Mesendoderm (in vitro differentiated cells): ENCODE results near the gene DUT.

ENCODE experiments used
- DNase-seq: peaks from one replicate; pipeline ENCODE4 v3.0.0; 2013
- H2AK5ac ChIP-seq: 2 replicates; pipeline ENCODE4 v1.6.1; 2013; ENCODE audit warnings: low read length, inconsistent platforms
- H2BK120ac ChIP-seq: 2 replicates; pipeline ENCODE4 v1.6.1; 2013; ENCODE audit warnings: low read depth, mild to moderate bottlenecking, low read length, moderate library complexity, mixed read lengths
- H2BK15ac ChIP-seq: replicated peaks from 2 replicates; pipeline ENCODE4 v1.6.1; 2013; ENCODE audit warnings: low read depth, mild to moderate bottlenecking, moderate library complexity
- H2BK5ac ChIP-seq: 2 replicates; pipeline ENCODE4 v1.6.1; 2013; ENCODE audit warnings: low read length, inconsistent platforms
- H3K18ac ChIP-seq: 2 replicates; pipeline ENCODE4 v1.6.1; 2013; ENCODE audit warnings: mild to moderate bottlenecking, low read length, mixed read lengths
- H3K23ac ChIP-seq: one replicate; pipeline ENCODE4 v1.6.1; 2013; ENCODE audit warnings: low read length
- H3K27ac ChIP-seq: 2 replicates; pipeline ENCODE4 v1.5.1; 2013; ENCODE audit warnings: low read depth, mild to moderate bottlenecking, inconsistent platforms, low read length, moderate library complexity
- H3K27me3 ChIP-seq: 2 replicates; pipeline ENCODE4 v1.6.1; 2013; ENCODE audit warnings: low read length, control low read depth, mild to moderate bottlenecking, inconsistent platforms; ENCODE audit not compliant: insufficient read depth, poor library complexity
- H3K36me3 ChIP-seq: 2 replicates; pipeline ENCODE4 v1.6.1; 2013; ENCODE audit warnings: low read length, inconsistent platforms; ENCODE audit not compliant: control insufficient read depth, insufficient read depth
- H3K4ac ChIP-seq: one replicate; pipeline ENCODE4 v1.6.1; 2013; ENCODE audit warnings: low read depth, mild to moderate bottlenecking, low read length, moderate library complexity
- H3K4me1 ChIP-seq: 2 replicates; pipeline ENCODE4 v1.6.1; 2013; ENCODE audit warnings: low read depth, low read length, inconsistent platforms; ENCODE audit not compliant: control insufficient read depth
- H3K4me2 ChIP-seq: 2 replicates; pipeline ENCODE4 v1.6.1; 2013; ENCODE audit warnings: low read length
- H3K4me3 ChIP-seq: 2 replicates; pipeline ENCODE4 v1.5.1; 2013; ENCODE audit warnings: mild to moderate bottlenecking, low read length
- H3K56ac ChIP-seq: one replicate; pipeline ENCODE4 v1.6.1; 2013; ENCODE audit warnings: low read length
- H3K79me1 ChIP-seq: 2 replicates; pipeline ENCODE4 v1.6.1; 2013; ENCODE audit warnings: low read length, inconsistent platforms
- H3K79me2 ChIP-seq: 2 replicates; pipeline ENCODE4 v1.6.1; 2013; ENCODE audit warnings: mild to moderate bottlenecking, low read length; ENCODE audit not compliant: control insufficient read depth, insufficient read depth
- H3K9ac ChIP-seq: 2 replicates; pipeline ENCODE4 v1.6.1; 2013; ENCODE audit warnings: low read length, inconsistent platforms
- H4K5ac ChIP-seq: one replicate; pipeline ENCODE4 v1.6.1; 2013; ENCODE audit warnings: low read length
- H4K8ac ChIP-seq: one replicate; pipeline ENCODE4 v1.6.1; 2013; ENCODE audit warnings: low read depth, mild to moderate bottlenecking, control low read depth, low read length, moderate library complexity
- WGBS: extraction: QIAGEN DNeasy Blood & Tissue Kit; methylation state at CpG from one replicate; pipeline ENCODE4 v1.1.7; 2013; ENCODE audit warnings: low lambda C conversion rate, missing lambda C conversion rate; ENCODE audit not compliant: insufficient coverage; ENCODE audit errors: extremely low coverage; 5-methylcytosine and 5-hydroxymethylcytosine counted together

DUT gene

GRCh38 chr15:48366584-48367312 is 35.5 kb downstream of the DUT start:
- WGBS, result no CpG with 5 or more reads among the region's 4 CpGs
- Histone ChIP-seq H3K9ac (no peak overlapping the region), H3K4me3 (no peak overlapping the region), H3K4me1 (no peaks in the 10 kb centered on the region), H3K23ac (no peak overlapping the region), H4K5ac (no peak overlapping the region), H2BK15ac (no peak overlapping the region), H3K4ac (no peak overlapping the region), H3K18ac (no peak overlapping the region), H3K79me1 (no peaks in the 10 kb centered on the region), H3K27ac (no peak overlapping the region), H2AK5ac (no peak overlapping the region), H3K79me2 (no peaks in the 10 kb centered on the region), H2BK5ac (no peak overlapping the region), H4K8ac (no peak overlapping the region), H2BK120ac (no peak overlapping the region), H3K4me2 (no peak overlapping the region), H3K56ac (no peak overlapping the region), H3K27me3 (no peaks in the 10 kb centered on the region), H3K36me3 (no peaks in the 10 kb centered on the region)
- DNase-seq, result no peak

- H3K27me3 ChIP-seq, result no peaks in the 10 kb centered on the region
- no peak overlapping the region for H3K4ac ChIP-seq
- H3K4me2 ChIP-seq, result no peak overlapping the region
- H3K18ac ChIP-seq, result no peak overlapping the region
- H2AK5ac ChIP-seq, result no peak overlapping the region
- DNase-seq, result no peak
- no peak overlapping the region for H3K27ac ChIP-seq
- H2BK5ac ChIP-seq, result no peak overlapping the region
- no peaks in the 10 kb centered on the region for H3K36me3 ChIP-seq
- no peak overlapping the region for H4K8ac ChIP-seq
- no peak overlapping the region for H2BK15ac ChIP-seq
- no peak overlapping the region for H3K9ac ChIP-seq
- H3K4me1 ChIP-seq, result no peaks in the 10 kb centered on the region
- no peak overlapping the region for H3K4me3 ChIP-seq
- WGBS, result no CpG with 5 or more reads among the region's 3 CpGs
- H3K79me1 ChIP-seq, result no peaks in the 10 kb centered on the region
- no peak overlapping the region for H2BK120ac ChIP-seq
- H3K56ac ChIP-seq, result no peak overlapping the region
- H3K23ac ChIP-seq, result no peak overlapping the region
- H3K79me2 ChIP-seq, result no peaks in the 10 kb centered on the region
- H4K5ac ChIP-seq, result no peak overlapping the region
Observed at GRCh38 chr15:48367483-48367882, 36.3 kb downstream of the DUT start.

GRCh38 chr15:48370460-48370859 is 39.2 kb downstream of the DUT start:
- Histone ChIP-seq H3K27ac (no peak overlapping the region), H2BK120ac (no peak overlapping the region), H3K9ac (no peak overlapping the region), H3K4me3 (no peak overlapping the region), H3K56ac (no peak overlapping the region), H3K4me1 (no peaks in the 10 kb centered on the region), H3K23ac (no peak overlapping the region), H3K18ac (no peak overlapping the region), H3K36me3 (no peaks in the 10 kb centered on the region), H4K5ac (no peak overlapping the region), H3K4me2 (no peak overlapping the region), H3K27me3 (no peaks in the 10 kb centered on the region), H2AK5ac (no peak overlapping the region), H3K79me2 (no peaks in the 10 kb centered on the region), H4K8ac (no peak overlapping the region), H2BK15ac (no peak overlapping the region), H2BK5ac (no peak overlapping the region), H3K4ac (no peak overlapping the region), H3K79me1 (no peaks in the 10 kb centered on the region)
- WGBS, result no CpG with 5 or more reads among the region's 3 CpGs
- DNase-seq, result no peak

- Histone ChIP-seq H3K4me2 (no peak overlapping the region), H3K27ac (no peak overlapping the region), H3K4ac (no peak overlapping the region), H3K56ac (no peak overlapping the region), H2BK5ac (no peak overlapping the region), H2AK5ac (no peak overlapping the region), H3K4me3 (no peak overlapping the region), H3K18ac (no peak overlapping the region), H3K36me3 (no peaks in the 10 kb centered on the region), H3K79me1 (no peaks in the 10 kb centered on the region), H4K8ac (no peak overlapping the region), H3K4me1 (no peaks in the 10 kb centered on the region), H3K79me2 (no peaks in the 10 kb centered on the region), H2BK120ac (no peak overlapping the region), H3K27me3 (no peaks in the 10 kb centered on the region), H3K9ac (no peak overlapping the region), H4K5ac (no peak overlapping the region), H2BK15ac (no peak overlapping the region), H3K23ac (no peak overlapping the region)
- no CpG with 5 or more reads among the region's 2 CpGs for WGBS
- no peak for DNase-seq
Observed at GRCh38 chr15:48371550-48371949, 40.3 kb downstream of the DUT start.

- Histone ChIP-seq H2BK5ac (no peak overlapping the region), H3K27me3 (no peaks in the 10 kb centered on the region), H3K18ac (no peak overlapping the region), H3K36me3 (no peaks in the 10 kb centered on the region), H3K4me2 (no peak overlapping the region), H3K9ac (no peak overlapping the region), H3K79me2 (no peaks in the 10 kb centered on the region), H3K56ac (no peak overlapping the region), H4K5ac (no peak overlapping the region), H4K8ac (no peak overlapping the region), H2AK5ac (no peak overlapping the region), H3K79me1 (no peaks in the 10 kb centered on the region), H3K4ac (no peak overlapping the region), H2BK120ac (no peak overlapping the region), H3K23ac (no peak overlapping the region), H3K4me3 (no peak overlapping the region), H2BK15ac (no peak overlapping the region), H3K27ac (no peak overlapping the region), H3K4me1 (no peaks in the 10 kb centered on the region)
- WGBS, result no CpG with 5 or more reads among the region's 2 CpGs
- no peak for DNase-seq
Observed at GRCh38 chr15:48371961-48372360, 40.7 kb downstream of the DUT start.
